GM21526 (cell line): Measurements from ENCODE around the gene DNLZ.
"Not testable (repeated sequence)": the region's sequence is repeated elsewhere in the genome, so short reads cannot be mapped to it uniquely, and the experiment has no call there.

Source experiments
- ATAC-seq: cut with Tn5 transposase; IDR thresholded peaks from one replicate; pipeline ENCODE4 v1.9.1; 2021; ENCODE audit warnings: moderate library complexity; ENCODE audit not compliant: unreplicated experiment, low FRiP score

The DNLZ gene

GRCh38 chr9:136363106-136363948 is at the start of gene DNLZ:
TSS of gene DNLZ (minus strand) at chr9:136363744. CDS start at chr9:136363714, 30 bp downstream.
- peak; percentile 60 for ATAC-seq

- ATAC-seq: no peak
Observed at GRCh38 chr9:136412962-136413361, 49.4 kb upstream of the DNLZ start.

- ATAC-seq: no peak
Observed at GRCh38 chr9:136411378-136411777, 47.8 kb upstream of the DNLZ start.

GRCh38 chr9:136410500-136411287 is 47.1 kb upstream of the DNLZ start, which contains the start of the genes ENTR1 and PMPCA:
TSS of gene ENTR1 (minus strand) at chr9:136410614. CDS start at chr9:136410397, 217 bp downstream.
TSS of gene PMPCA (plus strand) at chr9:136410658. CDS start at chr9:136410669, 11 bp downstream.
- ATAC-seq: peak; percentile 67

- peak; percentile 26 for ATAC-seq
Observed at GRCh38 chr9:136409557-136410455, 46.3 kb upstream of the DNLZ start.

GRCh38 chr9:136407911-136408310 is 44.4 kb upstream of the DNLZ start:
- no peak for ATAC-seq

- not testable (repeated sequence) for ATAC-seq
Observed at GRCh38 chr9:136407061-136407460, 43.5 kb upstream of the DNLZ start.

- not testable (repeated sequence) for ATAC-seq
Observed at GRCh38 chr9:136405904-136406303, 42.4 kb upstream of the DNLZ start.

GRCh38 chr9:136405481-136405880 is 41.9 kb upstream of the DNLZ start:
- ATAC-seq: no peak

GRCh38 chr9:136404801-136405136 is 41.2 kb upstream of the DNLZ start:
- ATAC-seq: no peak

- ATAC-seq: no peak
Observed at GRCh38 chr9:136403915-136404800, 40.6 kb upstream of the DNLZ start.

GRCh38 chr9:136403538-136403914 is 40.0 kb upstream of the DNLZ start:
- ATAC-seq: no peak

GRCh38 chr9:136402067-136402466 is 38.5 kb upstream of the DNLZ start:
- no peak for ATAC-seq

GRCh38 chr9:136401173-136401922 is 37.8 kb upstream of the DNLZ start:
- ATAC-seq: no peak

GRCh38 chr9:136400038-136400834 is 36.7 kb upstream of the DNLZ start, which contains the start of gene SNAPC4:
TSS of gene SNAPC4 (minus strand) at chr9:136400170. CDS start at chr9:136398428, 1,742 bp downstream.
- ATAC-seq: peak; percentile 66

- no peak for ATAC-seq
Observed at GRCh38 chr9:136399176-136400037, 35.9 kb upstream of the DNLZ start.

- ATAC-seq: no peak
Observed at GRCh38 chr9:136398286-136398685, 34.7 kb upstream of the DNLZ start.
